G401.6 (cell line): ENCODE results near the gene SLCO2A1.

ENCODE experiments used
- FAIRE-seq: peaks from 2 replicates; lab custom pipeline; 2012; peaks lifted over from hg19 to GRCh38; lab: Jason Lieb, UNC

Gene SLCO2A1

DNA sequence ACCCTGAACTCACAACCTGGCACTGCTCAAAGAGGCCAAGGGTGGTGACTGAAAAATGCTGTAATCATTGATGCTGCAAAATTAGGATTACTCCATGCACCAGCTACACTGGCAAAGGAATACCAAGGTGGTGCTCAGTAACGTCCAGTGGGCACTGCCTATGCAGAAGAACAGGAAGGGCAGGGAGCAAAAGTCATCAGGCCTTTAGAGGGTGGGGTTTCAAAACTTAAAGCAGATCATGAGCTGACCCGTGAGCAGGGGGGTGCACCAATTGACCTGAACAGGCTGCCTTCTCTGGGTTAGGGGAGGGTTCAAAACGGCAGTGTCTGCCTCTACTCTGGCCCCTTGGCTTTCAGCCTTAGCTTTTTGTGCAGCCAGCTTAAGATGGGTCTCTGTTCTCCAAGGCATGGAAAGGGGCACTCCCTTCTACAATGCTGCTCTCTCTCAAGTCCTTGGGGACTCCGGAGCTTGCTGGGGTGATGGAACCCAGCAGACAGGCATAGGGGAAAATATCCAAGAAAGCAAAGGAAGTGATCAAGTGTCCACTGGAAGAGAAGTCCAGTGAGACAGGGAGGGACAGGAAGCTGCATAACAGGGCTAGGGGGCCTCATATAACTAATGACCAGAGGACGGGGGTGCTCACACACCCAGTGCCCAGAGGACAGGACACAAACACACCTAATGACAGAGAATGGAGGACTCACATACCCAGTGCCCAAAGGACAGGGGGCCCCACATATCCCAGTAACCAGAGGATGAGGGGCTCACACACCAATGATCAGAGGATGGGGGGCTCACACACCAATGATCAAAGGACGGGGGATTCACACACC lies 145.5 kb downstream of the SLCO2A1 start:
- FAIRE-seq = no peak

DNA sequence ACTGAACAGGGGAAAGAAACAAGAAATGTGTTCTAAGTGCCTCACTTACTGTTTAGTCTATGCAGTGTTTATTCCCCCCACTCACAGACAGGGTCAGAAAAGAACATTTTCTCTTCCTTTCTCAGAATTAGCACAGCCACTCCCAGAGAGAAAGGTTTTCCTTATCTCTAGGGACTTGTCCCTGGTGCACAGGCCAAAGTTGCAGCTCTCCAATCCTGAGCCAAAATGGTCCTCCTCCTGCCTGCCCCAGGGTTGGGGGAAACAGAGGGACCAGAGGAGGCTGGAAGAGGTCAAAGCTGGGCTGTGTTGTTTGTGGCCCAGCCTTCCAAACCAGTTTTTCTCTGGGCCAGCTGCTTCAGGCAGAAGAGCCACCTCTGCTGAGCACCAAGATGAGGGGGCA lies 146.1 kb downstream of the SLCO2A1 start:
- no peak for FAIRE-seq

DNA sequence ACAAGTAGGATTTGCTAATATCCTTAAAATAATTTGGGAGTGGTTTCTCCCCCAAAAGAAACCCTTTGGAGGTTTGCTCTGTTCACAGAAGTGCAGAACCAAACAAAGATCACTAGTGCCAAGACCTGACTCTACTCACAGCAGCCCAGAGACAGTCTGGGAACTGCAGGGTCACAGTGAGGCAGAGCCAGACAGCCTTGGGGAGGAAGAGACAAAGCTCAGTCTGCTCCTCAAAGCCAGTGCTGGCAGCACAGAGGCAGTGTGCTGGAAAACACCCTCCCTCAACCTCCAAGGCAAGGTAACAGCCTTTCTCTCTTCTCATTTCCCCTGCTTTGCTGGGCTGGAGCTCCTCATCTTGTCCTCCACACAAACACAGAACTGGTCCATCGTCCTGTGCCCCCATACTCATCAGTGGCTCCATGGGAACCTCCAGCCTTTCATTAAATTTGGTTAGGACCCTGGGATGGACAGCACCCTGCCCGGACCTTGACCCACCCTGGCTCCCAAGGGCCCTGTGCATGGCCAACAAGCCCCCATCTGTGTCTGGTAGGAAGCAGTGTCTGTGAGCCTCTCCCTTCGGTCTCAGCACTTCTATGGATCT lies 146.6 kb downstream of the SLCO2A1 start:
- no peak for FAIRE-seq

DNA sequence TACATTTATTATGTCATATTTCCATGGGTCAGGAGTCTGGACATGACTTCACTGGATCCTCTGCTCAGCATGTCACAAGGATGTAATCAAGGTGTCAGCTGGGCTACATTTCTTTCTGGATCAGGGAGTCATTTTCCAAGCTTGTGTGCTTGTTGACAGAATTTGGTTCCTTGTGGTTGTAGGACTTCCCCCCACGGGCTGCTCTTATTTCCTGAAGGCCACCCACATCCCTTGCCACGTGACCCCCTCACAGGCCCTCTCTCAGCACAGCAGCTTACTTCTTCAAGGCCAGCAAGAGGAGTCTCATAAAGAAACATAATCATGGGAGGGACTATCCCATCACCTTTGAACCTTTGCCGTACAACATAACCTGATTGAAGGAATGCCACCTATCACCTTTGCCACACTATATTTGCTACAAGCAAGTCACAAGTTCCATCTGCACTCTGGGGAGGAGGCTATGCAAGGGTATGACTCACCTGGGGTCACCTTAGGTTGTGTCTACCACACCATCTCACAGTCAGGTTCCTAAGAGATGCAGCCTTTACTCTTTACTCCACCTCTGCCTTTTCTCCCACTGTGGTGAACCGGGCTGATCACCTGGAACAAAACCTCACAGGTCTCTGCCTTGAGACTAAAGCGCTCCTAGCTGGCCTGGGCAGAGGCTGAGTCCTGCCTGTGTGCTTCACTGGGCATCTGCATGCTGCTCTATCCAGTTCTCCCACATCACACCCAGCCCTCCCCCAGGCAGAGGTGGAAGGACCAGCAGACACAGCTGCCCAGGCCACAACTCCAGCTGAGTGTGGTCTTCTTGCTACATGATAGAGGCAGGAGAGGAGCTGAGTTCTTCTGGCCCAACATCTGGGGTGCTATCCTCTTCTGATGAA lies 147.5 kb downstream of the SLCO2A1 start:
- no peak for FAIRE-seq

DNA sequence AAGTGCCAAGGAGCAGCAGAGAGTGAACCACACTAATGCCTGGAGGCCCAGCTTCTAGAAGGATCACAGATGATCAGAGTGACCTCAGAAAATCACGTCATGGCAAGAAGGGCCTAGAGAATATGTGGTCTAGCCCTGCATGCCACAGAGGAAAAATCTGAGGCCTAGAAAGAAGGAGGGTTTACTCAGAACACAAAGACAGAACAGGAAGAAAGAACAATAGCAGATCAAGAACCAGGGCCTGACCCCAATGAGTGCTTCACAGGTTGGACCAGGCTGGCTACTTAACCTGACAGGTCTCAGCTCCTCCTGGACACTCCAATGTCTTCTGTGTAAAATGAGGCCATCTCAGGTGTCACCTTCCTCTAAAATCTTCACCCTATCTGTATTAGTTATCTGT lies 148.2 kb downstream of the SLCO2A1 start:
- no peak for FAIRE-seq

DNA sequence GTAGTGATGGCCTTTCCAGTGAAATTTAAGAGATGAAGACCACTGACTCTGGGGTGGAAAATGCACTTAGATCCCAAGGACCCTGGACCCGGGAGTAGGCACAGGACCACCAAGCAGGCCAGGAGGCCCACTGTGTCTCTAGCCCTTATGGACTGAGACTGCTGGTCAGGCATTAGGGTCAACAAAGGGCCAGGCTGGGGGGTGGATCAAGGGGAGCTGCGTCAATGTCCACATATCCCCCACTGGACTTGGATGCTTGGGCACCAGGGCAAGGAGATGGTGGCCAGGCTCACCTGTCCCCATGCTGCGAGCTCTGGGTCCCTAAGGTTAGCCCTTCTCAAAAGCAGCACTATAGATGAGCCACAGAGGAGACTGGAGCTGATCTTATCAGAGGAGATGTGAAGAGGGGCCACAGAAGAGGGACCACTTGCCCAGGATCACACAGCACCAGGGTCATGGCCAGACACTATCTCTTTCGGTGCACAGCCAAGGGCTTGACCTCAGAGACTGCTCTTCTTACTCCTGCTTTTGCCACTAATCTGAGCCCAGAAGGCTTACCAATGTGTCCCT lies 148.8 kb downstream of the SLCO2A1 start:
- no peak for FAIRE-seq

DNA sequence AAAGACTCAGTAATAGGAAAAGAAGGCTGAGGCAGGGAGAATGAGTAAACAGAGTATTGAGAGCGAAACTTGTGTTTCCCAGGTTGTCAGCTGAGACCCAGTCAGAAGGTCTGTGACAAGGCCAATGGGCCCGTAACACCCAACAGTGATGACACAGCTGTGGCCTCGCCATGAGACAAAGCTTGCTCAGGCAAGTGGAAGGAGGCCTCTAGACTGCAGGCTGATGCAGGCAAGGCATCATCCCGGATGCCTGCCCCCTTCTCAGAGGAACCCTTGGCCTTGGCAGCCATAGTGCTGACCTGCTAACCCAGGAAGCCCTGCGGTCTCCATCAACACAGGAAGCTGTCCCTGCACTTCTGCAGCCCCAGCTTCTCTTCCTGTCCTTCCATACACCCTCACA lies 149.4 kb downstream of the SLCO2A1 start:
- FAIRE-seq = no peak

DNA sequence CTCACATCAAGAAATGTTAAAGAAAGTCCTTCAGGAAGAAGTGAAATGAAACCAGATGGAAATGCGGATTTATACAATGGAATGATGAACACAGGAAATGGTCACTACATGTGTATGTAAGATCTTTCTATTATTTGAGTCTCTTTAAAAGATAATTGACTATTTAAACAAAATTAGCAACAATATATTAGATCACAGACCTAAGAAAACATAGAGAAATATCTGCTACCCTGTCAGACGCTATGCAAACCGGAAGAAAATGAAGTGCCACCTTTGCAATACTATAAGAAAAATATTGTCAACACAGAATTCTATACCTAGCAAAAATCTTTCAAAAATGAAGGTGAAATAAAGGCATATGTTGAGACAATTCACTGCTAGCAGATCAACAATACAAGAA lies 151.2 kb downstream of the SLCO2A1 start:
- FAIRE-seq = no peak
